Frontal cortex (tissue), 4 donors: ENCODE measurements around the gene RGN. TPM values are rescaled to one million over a fixed set of nuclear protein-coding genes. Genes with fewer than 3 reads are reported as not detected.
"Not testable (repeated sequence)": the region's sequence is repeated elsewhere in the genome, so short reads cannot be mapped to it uniquely, and the experiment has no call there.

Source experiments
- DNase-seq, 2 donors: peaks; one replicate each; pipeline ENCODE4 v3.0.0; 2012; ENCODE audit warnings: low spot score in 2 of 2
- FAIRE-seq: peaks from 2 replicates; lab custom pipeline; 2012; peaks lifted over from hg19 to GRCh38; lab: Jason Lieb, UNC
- small RNA-seq: library from RNA; depleted of rRNA; stranded (forward); fragments of <200 nt; gene quantifications from one replicate; pipeline ENCODE3, GENCODE V24; 2014
- total RNA-seq: library from RNA; depleted of rRNA; stranded (reverse); fragments of >200 nt; gene quantifications from one replicate; pipeline ENCODE4 v1.2.3, GENCODE V29; 2014
- donor health status: control.
- donor health status: control.
- donor health status: control.

The RGN gene
- total RNA-seq, 1 donor from 2014 or later: 2.9 TPM

- FAIRE-seq (no peak), DNase-seq (no peak)
Measured at GRCh38 chrX:47112316-47112954, 34.2 kb downstream of the RGN start.

GRCh38 chrX:47116551-47117110 lies 38.4 kb downstream of the RGN start:
- FAIRE-seq: not testable (repeated sequence)

GRCh38 chrX:47124466-47124865 lies 46.2 kb downstream of the RGN start:
- not testable (repeated sequence) for FAIRE-seq

More at GRCh38 chrX:47116551-47117110, 38.4 kb downstream of the RGN start:
- not testable (repeated sequence) for DNase-seq

GRCh38 chrX:47129157-47129898 lies 51.1 kb downstream of the RGN start:
- FAIRE-seq (peak; percentile 34), DNase-seq (peak; percentile 68 to 71)

More at GRCh38 chrX:47124466-47124865, 46.2 kb downstream of the RGN start:
- not testable (repeated sequence) for DNase-seq

GRCh38 chrX:47129899-47130358 lies 51.7 kb downstream of the RGN start:
- DNase-seq: no peak
- no peak for FAIRE-seq

DNA sequence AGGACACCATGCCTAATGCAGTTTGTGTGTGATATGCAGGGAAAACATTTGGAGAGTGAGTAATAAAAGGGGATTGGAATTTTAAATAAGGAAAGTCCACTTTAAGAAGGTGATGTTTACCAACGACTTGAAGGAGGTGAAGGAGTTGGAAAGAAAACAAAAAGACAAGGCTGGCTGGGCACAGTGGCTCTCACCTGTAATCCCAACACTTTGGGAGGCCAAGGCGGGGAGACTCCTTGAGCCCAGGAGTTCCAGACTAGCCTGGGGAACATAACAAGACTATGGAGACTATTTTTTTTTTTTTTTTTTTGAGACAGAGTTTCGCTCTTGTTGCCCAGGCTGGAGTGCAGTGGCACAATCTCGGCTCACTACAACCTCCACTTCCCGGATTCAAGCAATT lies 55.2 kb downstream of the RGN start:
- no peak for DNase-seq
- no peak for FAIRE-seq

- DNase-seq, FAIRE-seq: not testable (repeated sequence)
Measured at GRCh38 chrX:47135650-47136049, 57.4 kb downstream of the RGN start.

GRCh38 chrX:47138171-47138570 lies 59.9 kb downstream of the RGN start:
- DNase-seq (no peak), FAIRE-seq (no peak)

Small RNA genes within 50 kb of the gene (small RNA-seq; reads per million reads assigned to genes)
- gene RNU12-2P (0.87 reads per million, percentile 61 among the genes with 10 or more reads in this experiment), gene RNU6-1189P (not detected)

Other genes starting within 250 kb of the RGN start
- gene RP2, start 241.4 kb upstream of the RGN start, total RNA-seq: 20.8 TPM
- 10.2 TPM for gene JADE3, start 166.0 kb upstream of the RGN start, total RNA-seq
- gene NDUFB11, start 66.3 kb downstream of the RGN start, total RNA-seq: 88.0 TPM
- 37.9 TPM for gene RBM10, start 66.8 kb downstream of the RGN start, total RNA-seq
- 122 TPM for gene UBA1, start 115.4 kb downstream of the RGN start, total RNA-seq
- gene CDK16, start 140.2 kb downstream of the RGN start, total RNA-seq: 66.4 TPM
- 181 TPM for gene USP11, start 154.6 kb downstream of the RGN start, total RNA-seq